ENCODE data around the gene CCDC39.

The CCDC39 gene

GRCh38 chr3:180679178-180680096, at the start of gene CCDC39:
TSS of gene CCDC39 (minus strand) at chr3:180679489. CDS start at chr3:180679380, 109 bp downstream.
- peak; percentile 3 for DNase-seq (ENCODE audit: low read depth)

- DNase-seq (ENCODE audit: low read depth), result no peak
Observed at GRCh38 chr3:180720012-180720411, 40.7 kb upstream of the CCDC39 start.

- no peak for DNase-seq (ENCODE audit: low read depth)
Observed at GRCh38 chr3:180707896-180708295, 28.6 kb upstream of the CCDC39 start.

- no peak for DNase-seq (ENCODE audit: low read depth)
Observed at GRCh38 chr3:180705619-180706018, 26.3 kb upstream of the CCDC39 start.

GRCh38 chr3:180704532-180704931, 25.2 kb upstream of the CCDC39 start:
- DNase-seq (ENCODE audit: low read depth), result no peak

GRCh38 chr3:180700941-180701340, 21.7 kb upstream of the CCDC39 start:
- DNase-seq (ENCODE audit: low read depth), result no peak

- no peak for DNase-seq (ENCODE audit: low read depth)
Observed at GRCh38 chr3:180698760-180699270, 19.5 kb upstream of the CCDC39 start.

- no peak for DNase-seq (ENCODE audit: low read depth)
Observed at GRCh38 chr3:180694321-180694720, 15.0 kb upstream of the CCDC39 start.

- DNase-seq (ENCODE audit: low read depth), result no peak
Observed at GRCh38 chr3:180693656-180694055, 14.4 kb upstream of the CCDC39 start.

GRCh38 chr3:180690061-180690460, 10.8 kb upstream of the CCDC39 start:
- DNase-seq (ENCODE audit: low read depth), result no peak

- DNase-seq (ENCODE audit: low read depth), result no peak
Observed at GRCh38 chr3:180684807-180685206, 5.5 kb upstream of the CCDC39 start.

- DNase-seq (ENCODE audit: low read depth), result no peak
Observed at GRCh38 chr3:180683816-180684215, 4.5 kb upstream of the CCDC39 start.

GRCh38 chr3:180680097-180680430, 775 bp upstream of the CCDC39 start:
- DNase-seq (ENCODE audit: low read depth), result no peak

- no peak for DNase-seq (ENCODE audit: low read depth)
Observed at GRCh38 chr3:180678231-180678630, 1.1 kb downstream of the CCDC39 start.

- no peak for DNase-seq (ENCODE audit: low read depth)
Observed at GRCh38 chr3:180661444-180661843, 17.8 kb downstream of the CCDC39 start.

GRCh38 chr3:180657094-180657493, 22.2 kb downstream of the CCDC39 start:
- DNase-seq (ENCODE audit: low read depth), result no peak

- DNase-seq (ENCODE audit: low read depth), result no peak
Observed at GRCh38 chr3:180656406-180656805, 22.9 kb downstream of the CCDC39 start.

GRCh38 chr3:180646187-180646790, 33.0 kb downstream of the CCDC39 start:
- no peak for DNase-seq (ENCODE audit: low read depth)

GRCh38 chr3:180640987-180641386, 38.3 kb downstream of the CCDC39 start:
- DNase-seq (ENCODE audit: low read depth), result no peak

- DNase-seq (ENCODE audit: low read depth), result no peak
Observed at GRCh38 chr3:180633722-180634121, 45.6 kb downstream of the CCDC39 start.

- no peak for DNase-seq (ENCODE audit: low read depth)
Observed at GRCh38 chr3:180631317-180631716, 48.0 kb downstream of the CCDC39 start.

- no peak for DNase-seq (ENCODE audit: low read depth)
Observed at GRCh38 chr3:180630371-180630770, 48.9 kb downstream of the CCDC39 start.

GRCh38 chr3:180626844-180627243, 52.4 kb downstream of the CCDC39 start:
- no peak for DNase-seq (ENCODE audit: low read depth)
